SHP77 (cell line): ENCODE data around the gene TCP10L.
"Not testable (repeated sequence)": the region's sequence is repeated elsewhere in the genome, so short reads cannot be mapped to it uniquely, and the experiment has no call there.

Experiments used
- DNase-seq, 2 experiments: peaks; one replicate each; lab custom pipeline; 2025; lab: John Stamatoyannopoulos, UW

TCP10L gene

DNA sequence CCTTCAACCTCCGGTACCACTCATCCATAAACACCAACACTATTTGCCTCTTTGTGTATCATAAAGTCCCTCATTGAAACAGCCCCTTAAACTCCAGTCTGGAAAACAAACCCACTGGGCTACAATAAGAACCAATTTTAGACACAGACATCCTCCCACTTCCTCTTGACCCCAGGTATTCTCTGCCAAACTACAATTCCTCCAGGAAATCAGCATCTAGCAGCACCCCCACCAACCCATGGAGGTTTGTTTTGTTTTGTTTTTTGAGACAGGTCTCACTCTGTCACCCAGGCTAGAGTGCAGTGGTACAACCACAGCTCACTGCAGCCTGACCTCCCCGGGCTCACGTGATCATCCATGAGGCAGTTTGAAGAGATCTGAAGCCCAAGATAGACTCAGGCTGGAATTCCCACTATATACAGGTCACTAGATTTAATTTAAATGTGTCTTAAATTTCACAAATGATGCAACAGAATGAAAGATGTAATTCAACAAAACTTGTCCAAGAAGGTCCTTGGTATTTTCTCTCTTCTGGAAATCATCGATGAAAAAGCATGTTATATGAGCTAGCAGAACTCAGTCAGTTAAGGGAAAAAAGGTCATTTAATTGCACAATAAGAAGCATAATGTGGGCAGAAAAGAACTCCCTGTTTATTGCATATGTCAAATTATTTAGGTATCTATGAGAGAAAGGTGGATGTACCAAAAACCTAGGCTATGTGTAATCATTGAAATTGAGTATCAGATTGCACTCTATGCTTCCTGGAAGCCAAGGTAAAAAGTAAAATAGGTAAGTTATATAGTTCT lies 30.3 kb downstream of the TCP10L start:
- DNase-seq, result no peak

DNA sequence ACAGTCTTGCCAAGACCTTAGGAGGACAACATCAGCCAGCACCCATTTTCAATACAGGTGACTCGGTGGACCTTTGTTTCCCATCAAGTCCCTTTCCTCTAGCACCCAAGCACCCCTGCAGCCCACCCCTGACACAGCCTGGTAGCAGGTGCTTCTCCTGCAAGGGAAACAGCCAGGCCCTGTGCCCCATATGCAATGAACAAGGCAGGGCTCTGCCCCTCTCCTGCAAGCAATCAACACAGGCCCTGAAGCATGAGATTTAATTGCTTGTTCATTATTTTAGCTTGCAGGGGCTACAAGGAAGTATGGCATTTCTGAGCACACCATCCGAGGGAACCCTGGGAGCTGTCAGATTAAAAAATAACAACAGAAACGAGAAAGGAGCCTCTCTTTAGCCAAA lies 35.4 kb downstream of the TCP10L start:
- no peak for DNase-seq

GRCh38 chr21:32549440-32549839 lies 35.9 kb downstream of the TCP10L start:
- DNase-seq, result no peak

DNA sequence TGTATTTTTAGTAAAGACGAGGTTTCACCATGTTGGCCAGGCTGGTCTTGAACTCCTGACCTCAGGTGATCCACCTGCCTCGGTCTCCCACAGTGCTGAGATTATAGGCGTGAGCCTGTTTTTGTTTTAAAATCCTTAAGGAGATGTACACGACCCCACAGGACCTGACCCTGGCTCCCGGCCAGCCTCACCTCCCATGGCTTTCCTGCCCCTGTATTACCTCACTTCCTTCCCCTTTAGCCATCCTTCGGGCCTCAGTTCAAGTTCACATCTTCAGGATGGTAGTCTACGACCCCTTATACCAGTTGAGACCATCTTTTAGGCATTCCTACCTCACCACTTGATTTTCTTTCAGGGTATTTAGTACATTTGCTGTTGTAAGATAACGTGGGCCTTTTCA lies 36.3 kb downstream of the TCP10L start:
- no peak for DNase-seq

DNA sequence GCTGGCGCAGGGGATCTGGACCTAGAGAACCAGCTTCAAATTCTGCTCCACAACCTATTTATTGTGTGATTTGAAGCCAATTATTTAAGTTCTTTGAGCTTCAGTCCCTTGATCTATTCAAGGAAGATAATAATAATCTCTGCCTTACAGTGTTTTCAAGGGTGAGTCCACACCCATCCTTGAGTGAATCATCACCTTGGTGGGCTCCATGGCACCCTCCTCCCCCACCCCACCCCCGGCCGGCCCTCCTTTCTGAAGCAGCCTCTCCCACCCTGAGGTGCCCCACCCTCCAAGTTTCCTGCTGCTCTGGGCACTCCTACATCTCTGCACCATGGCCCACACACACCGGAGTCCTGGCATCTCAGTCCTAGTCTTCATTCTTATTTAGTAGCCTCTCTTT lies 38.3 kb downstream of the TCP10L start:
- no peak for DNase-seq

- no peak for DNase-seq
Observed at GRCh38 chr21:32545948-32546441, 39.3 kb downstream of the TCP10L start.

DNA sequence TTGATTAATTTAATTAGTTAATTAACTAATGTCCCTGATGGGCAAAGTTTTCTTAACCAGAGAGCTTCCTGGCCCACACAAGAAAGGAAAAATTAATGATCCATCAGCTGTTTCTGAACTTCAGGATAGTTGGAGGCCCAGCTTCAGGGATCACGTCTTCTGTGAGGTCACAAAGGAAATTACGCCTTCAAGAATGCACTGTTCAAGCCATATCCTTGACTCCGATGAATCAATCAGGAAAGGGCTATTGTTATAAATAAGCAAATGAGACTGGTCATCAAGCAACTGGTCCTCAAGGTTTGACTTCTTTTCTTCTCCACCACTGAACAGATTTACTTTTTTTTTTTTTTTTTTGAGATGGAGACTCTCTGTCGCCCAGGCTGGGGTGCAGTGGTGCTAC lies 40.6 kb downstream of the TCP10L start:
- DNase-seq, result no peak

DNA sequence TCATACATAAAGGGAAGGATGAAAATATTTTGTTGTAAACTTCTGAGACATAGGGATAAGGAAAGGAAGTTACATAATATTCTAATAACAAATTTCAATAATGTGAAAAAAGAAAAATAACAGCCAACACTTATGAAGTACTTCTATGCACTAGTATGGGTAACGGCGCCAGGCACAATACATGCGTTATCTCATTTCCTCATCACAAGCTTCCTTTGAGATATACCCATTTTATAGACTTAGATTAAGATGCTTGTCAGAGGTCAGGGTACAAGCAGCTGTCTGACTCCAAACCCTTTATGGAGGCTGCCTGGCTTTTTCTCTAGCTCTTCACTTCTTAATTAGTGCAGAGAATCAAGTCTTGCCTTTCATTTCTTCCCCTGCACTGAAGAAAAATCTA lies 41.3 kb downstream of the TCP10L start:
- DNase-seq, result no peak

DNA sequence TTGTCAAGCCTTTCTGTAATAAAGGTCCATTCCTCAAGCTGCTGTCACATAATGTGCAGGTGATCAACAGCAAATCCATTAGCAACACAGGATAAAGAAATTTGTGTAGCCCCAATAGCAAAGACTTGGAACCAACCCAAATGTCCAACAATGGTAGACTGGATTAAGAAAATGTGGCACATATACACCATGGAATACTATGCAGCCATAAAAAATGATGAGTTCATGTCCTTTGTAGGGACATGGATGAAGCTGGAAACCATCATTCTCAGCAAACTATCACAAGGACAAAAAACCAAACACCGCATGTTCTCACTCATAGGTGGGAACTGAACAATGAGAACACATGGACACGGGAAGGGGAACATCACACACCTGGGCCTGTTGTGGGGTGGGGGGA lies 42.3 kb downstream of the TCP10L start:
- DNase-seq, result not testable (repeated sequence)

DNA sequence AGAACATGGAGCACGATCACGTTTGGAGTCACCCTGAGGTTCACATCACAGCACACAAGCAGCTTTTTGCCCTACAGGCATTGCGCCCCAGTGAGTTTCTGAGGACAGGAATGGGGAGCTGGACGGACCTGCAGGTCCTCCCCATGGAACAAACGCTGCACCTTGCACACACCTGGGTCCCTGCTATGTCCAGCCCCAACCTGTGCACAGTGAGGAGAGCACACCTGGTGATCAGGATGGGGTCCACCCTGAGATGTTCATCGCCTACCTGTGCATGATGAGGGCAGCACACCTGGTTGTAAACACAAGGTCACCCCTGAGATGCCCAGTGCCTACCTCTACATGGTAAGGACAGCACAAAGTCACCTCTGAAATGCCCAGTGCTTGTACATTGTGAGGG lies 45.9 kb downstream of the TCP10L start:
- no peak for DNase-seq

GRCh38 chr21:32538147-32538792 lies 47.1 kb downstream of the TCP10L start:
- no peak for DNase-seq

- no peak for DNase-seq
Observed at GRCh38 chr21:32537569-32537881, 47.8 kb downstream of the TCP10L start.

DNA sequence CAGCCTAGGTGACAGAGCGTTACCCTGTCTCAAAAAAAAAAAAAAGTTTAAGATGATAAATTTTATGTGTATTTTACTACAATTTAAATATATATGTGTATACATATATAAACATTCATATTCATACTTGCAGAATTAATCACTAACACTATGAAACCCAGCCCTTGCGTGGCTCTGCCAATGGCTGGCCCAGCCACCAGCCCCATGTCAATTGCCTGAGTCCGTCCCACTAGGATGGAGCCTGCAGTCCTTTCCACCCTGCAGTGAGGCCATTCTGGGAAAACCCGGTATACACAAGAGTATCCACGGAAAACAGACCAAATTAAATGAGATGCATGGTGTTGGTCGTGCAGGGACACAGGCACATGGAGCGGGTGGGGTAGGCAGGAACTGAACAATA lies 49.7 kb downstream of the TCP10L start:
- no peak for DNase-seq

- DNase-seq, result no peak
Observed at GRCh38 chr21:32534113-32534512, 51.2 kb downstream of the TCP10L start.

DNA sequence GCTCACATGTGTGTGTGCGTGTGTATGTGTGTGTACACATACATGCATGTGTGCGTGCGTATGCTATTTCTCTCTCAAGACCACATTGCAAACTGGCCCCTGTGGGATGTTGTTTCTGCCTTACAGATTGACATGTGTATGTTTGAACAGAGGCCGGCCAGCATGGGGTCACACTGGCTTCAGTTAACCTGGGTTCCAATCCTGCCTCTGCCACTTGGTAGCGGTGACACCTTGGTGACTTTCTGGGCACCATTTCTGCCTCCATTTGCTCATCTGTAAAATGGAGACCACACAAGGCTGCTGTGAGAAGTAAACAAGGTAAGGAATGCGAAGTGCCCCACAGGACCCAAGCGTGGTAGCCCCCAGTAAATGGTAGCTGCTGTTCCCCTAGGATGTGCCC lies 51.7 kb downstream of the TCP10L start:
- no peak for DNase-seq

DNA sequence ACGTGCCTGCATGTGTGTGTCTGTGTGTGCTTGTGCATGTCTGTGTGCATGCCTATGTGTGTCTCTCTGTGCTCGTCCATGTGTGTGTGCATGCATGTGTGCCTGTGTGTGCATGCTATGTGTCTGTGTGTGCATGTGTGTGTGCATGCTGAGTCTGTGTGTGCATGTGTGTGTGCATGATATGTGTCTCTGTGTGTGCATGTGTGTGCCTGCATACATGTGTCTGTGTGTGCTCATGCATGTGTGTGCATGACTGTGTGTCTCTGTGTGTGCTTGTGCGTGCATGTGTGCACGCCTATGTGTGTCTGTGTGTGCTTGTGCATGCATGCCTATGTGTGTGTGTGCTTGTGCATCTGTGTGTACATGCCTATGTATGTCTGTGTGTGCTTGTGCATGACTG lies 52.3 kb downstream of the TCP10L start:
- DNase-seq, result no peak

GRCh38 chr21:32532636-32533035 lies 52.7 kb downstream of the TCP10L start:
- no peak for DNase-seq

GRCh38 chr21:32531561-32531960 lies 53.8 kb downstream of the TCP10L start:
- not testable (repeated sequence) for DNase-seq

DNA sequence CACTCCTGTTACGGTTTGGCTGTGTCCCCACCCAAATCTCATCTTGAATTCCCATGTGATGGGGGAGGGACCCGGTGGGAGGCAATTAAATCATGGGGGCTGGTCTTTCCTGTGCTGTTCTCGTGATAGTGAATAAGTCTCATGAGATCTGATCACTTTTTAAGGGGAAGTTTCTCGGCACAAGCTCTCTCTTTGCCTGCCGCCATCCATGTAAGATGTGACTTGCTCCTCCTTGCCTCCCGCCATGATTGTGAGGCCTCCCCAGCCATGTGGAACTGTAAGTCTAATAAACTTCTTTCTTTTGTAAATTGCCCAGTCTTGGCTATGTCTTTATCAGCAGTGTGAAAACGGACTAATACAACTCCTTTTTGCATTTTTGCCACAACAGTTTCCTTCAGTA lies 54.5 kb downstream of the TCP10L start:
- not testable (repeated sequence) for DNase-seq

DNA sequence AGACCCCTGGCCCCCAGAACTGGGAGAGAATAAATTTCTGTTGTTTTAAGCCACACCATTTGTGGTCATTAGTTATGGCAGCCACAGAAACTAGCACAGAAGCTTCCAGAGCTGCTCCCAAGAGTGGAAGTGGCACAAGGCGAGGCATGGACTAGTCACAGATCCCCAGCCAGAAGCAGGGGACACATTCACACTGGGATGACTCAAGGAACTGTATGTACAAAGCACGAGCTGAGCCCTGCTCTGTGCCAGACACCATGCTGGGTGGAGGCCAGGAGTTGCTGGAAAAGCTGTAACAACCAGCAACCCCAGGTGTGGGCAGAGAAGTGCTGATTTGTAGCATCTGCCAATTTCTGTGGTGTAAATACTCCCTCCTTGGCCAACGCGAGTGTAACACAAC lies 55.6 kb downstream of the TCP10L start:
- DNase-seq, result no peak

GRCh38 chr21:32525282-32525681 lies 60.0 kb downstream of the TCP10L start:
- DNase-seq, result no peak

GRCh38 chr21:32523988-32524719 lies 61.2 kb downstream of the TCP10L start:
- no peak for DNase-seq
